GM12892 (cell line): ENCODE results near the gene RIIAD1.

Experiments
- POLR2A ChIP-seq: IDR thresholded peaks from 2 replicates; pipeline ENCODE4 v1.6.1; 2011; ENCODE audit warnings: low read depth, low read length, control low read depth
- POLR2AphosphoS5 ChIP-seq: IDR thresholded peaks from 2 replicates; pipeline ENCODE4 v1.6.1; 2011; ENCODE audit warnings: low read depth, low read length, control low read depth

- TF ChIP-seq POLR2AphosphoS5: no peak
- no peak for TF ChIP-seq POLR2A
Observed at GRCh38 chr1:151760597-151761385, 39.5 kb downstream of the RIIAD1 start.
